ENCODE results near the gene CORO6.

Gene CORO6

GRCh38 chr17:29612404-29613280 is 10.1 kb downstream of the CORO6 start:
- DNase-seq (ENCODE audit: low spot score) = no peak

DNA sequence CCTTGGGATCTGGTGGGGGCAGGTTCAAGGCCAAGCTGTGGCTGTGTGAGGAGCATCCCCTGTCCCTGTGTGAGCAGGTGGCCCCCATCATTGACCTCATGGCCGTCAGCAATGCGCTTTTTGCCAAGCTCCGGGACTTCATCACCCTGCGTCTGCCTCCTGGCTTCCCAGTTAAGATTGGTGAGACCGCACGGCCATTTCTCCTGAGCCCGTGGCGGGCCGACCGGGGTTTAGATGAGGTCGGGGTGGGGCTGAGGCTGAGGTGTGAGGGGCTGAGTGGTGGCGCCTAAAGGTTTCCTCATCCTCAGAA is 10.7 kb downstream of the CORO6 start:
- no peak for DNase-seq (ENCODE audit: low spot score)

DNA sequence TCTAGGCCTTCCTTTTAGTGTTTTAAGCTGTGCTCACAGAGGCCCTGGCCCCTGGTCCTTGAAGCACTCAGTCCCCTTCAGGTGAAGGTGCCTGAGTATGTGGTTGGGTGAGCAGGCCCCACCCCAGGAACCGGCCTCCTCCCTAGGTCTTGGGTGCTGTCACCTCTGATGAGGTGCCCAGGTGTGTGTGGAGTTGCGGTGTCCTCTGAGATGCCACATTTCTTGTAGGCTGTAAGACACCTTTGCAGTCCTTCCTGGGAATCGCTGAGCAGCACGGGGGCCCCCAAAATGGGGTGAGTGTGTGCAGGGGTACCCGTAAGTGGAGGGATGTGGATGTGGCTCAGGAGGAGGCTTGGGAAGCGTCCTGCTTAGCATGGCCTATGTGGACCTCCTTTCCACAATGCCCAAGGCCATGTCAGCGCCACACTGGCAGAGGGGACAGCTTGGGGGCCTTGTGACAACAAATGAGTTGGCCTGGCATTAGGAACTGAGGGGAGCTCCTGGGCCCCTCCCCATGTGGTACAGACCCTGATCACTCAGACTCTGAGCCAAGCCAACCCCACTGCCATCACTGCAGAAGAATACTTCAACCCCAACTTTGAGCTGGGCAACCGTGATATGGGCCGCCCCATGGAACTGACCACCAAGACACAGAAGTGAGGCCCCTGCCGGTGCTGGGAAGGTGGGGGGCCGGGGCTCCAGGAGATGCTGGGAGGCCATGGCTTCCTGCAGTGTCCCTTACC is 11.2 kb downstream of the CORO6 start:
- no peak for DNase-seq (ENCODE audit: low spot score)

- DNase-seq (ENCODE audit: low spot score) = no peak
Observed at GRCh38 chr17:29610395-29610794, 12.3 kb downstream of the CORO6 start.

DNA sequence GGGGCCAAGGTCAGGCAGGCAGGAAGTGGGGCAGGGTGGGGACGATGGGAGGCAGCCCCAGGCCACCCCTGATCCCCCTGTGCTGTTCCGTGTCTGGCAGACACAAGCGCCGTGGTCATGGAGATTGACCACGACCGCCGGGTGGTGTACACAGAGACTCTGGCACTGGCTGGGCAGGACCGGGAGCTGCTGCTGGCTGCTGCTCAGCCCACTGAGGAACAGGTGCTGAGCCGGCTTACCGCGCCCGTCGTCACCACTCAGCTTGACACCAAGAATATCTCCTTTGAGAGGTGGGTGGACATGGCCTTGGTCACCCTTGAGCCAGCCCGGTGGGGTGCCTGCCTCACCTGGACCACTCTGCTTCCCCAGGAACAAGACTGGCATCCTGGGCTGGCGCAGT is 13.7 kb downstream of the CORO6 start:
- DNase-seq (ENCODE audit: low spot score) = no peak

GRCh38 chr17:29607557-29608195 is 15.0 kb downstream of the CORO6 start:
- DNase-seq (ENCODE audit: low spot score) = no peak

- DNase-seq (ENCODE audit: low spot score) = no peak
Observed at GRCh38 chr17:29603109-29603674, 19.5 kb downstream of the CORO6 start.

- DNase-seq (ENCODE audit: low spot score) = no peak
Observed at GRCh38 chr17:29597361-29598172, 25.1 kb downstream of the CORO6 start.

DNA sequence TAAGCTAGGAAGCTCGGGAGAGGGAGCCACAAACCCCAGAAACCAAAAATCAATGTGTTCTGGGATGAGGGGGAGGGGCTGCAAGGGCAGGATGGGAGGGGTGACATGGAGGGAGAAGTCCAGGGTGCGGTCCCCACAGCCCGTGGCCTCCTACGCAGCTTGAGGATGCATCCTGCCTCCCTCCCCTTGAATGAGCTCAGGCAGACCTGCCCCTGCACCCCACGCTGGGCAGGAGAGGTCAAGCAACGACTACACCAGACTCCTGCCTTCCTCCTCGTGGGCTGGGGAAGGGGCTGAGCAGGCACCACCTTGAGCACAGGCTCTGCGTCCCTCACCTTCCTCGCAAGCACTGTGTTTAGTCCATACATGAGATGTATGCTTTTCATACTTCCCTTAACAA is 25.9 kb downstream of the CORO6 start:
- DNase-seq (ENCODE audit: low spot score) = no peak

- no peak for DNase-seq (ENCODE audit: low spot score)
Observed at GRCh38 chr17:29595943-29596774, 26.6 kb downstream of the CORO6 start.

DNA sequence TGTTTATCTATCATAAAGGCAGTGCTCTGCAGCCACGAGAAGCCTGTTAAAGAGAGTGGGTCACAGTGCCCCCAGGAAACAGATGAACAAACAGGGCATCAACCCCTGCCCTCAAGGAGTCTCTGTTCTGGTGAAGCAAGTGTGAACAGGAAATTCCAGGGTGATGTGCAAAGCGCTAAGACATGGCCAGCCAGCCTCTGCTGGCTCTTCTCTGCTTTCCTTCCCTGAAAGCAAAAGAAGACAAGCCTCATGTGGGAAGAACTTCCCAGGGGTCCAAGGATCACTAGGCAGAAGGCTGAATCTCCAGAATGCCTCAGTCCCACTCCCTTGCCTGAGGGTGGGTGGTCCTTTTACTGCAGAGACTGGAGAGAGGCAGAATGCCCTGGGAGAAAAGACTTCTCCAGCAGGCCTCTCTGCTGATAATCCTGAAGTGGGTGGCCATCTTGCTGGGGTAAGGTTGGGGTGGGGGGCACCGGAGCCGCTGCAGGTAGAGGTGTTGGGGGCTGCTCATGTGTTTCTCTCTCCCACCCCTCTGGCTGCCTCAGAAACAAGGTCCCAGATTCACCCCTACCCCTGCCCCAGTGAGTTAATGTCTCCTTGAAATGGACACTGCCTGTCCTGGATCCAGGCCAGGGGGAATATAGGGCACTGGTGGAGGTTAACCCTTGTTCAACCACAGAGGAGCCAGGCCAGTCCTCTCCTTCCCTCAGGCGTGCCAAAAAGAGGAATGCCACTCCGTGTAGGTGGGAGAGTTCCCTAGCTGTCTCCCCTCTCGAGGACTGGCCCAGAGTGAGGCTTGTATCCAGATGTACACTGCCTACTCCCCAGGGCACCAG is 27.4 kb downstream of the CORO6 start:
- no peak for DNase-seq (ENCODE audit: low spot score)

DNA sequence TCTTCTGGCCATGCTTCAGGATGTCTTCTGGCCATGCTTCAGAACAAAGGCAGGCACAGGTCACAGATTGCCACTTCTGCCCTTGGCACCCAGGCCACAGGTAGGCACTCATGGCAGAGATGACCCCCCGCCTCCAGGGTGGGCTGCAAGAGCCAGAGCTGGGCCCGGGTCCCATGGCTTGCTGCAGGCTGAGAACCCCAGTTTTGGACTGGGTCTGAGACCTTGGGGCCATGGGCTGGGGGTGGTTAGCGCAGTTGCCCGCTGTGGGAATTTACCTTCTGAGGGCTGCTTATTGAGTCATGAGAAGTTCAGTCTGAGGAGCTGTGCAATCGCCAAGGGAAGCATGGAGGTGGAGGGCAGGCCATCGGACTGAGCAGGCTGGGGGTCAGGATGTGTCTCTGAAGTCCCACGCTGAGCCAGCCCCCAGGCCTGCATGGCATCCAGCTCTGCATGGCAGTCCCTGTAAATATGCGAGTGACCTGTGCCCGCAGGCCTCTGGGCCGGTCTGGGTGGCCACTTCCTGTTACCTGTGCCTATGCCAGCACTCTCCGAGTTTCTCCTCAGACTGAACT is 28.1 kb downstream of the CORO6 start:
- no peak for DNase-seq (ENCODE audit: low spot score)

GRCh38 chr17:29593591-29594518 is 28.9 kb downstream of the CORO6 start:
- DNase-seq (ENCODE audit: low spot score) = no peak

DNA sequence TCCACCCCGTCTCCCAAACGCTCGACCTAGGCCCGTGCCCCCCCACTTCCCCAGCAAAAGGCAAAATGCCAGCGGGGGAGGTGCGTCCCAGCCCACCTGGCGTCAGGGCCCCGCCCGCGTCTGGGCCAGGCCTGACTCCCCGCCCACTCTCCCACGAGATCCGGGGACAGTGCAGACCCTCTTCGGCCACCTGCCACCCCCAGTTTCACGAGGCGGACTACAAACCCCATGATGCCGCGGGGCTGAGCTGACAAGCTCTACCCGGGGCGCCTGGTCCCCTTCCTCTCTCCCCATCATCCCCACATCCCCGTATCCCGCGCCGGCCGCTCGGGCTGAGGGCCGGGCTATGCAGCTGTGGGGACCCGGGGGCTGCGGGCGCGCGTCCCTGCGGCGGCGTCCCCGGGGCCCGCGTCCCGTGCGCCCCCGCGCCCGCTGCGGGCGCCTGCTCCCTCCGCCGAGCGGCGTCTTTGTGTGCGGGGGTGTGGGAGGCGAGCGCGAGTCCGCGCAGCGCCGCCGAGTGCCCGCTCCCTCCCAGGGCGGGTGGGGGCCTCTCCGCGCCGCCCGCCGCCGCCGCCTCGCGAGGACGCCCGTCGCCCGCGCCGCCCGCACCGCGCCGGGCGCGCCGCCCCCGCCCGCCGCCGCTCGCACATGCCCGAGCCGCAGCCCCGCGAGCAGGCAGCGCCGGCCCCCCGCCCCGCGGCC is 29.7 kb downstream of the CORO6 start, which contains the start of gene ANKRD13B:
Gene ANKRD13B (plus strand): TSS at position 283 of the 702 bp plus-strand sequence. CDS start 490 bp downstream, outside the sequence.
- no peak for DNase-seq (ENCODE audit: low spot score)

DNA sequence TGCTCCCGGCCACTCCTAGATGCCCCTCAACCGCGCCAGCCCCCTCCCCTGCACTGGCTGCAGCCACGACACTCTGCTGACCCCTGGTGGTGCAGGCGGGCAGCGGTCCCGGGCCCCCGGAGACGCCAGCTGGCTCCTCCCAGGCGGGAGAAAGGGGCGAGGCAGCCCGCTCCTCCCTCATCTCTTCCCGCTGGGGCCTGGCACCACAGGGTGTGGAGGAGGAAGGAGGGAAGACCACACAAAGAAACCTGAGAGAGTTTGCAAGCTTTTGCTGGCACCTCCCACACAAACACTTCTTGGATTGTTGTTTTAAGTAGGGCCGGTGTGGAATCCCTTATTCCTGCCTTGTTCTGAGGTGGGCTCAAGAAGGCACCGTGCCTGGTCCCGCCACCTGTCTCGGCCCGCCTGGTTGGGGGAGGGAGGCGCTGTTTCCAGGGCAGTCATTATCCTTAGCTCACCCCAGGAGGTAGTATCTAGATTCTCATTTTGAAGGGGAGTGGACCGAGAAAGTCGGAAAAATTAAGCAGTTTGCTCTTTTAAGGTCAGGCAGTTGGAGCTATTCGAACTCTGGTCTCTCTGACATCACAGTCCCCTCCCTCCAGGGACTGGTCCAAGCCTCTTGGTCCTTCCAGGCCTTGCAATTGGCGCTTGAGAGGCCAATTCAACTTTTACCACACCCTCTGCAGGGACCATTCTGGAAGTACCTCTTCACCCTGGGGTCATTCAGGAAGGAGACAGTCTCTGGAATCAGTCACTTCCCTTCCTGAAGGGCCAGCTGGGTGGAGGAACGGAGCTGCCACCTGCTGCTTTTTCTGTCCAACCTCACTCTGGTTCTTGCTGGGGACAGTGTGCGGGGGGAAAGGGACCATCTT is 30.7 kb downstream of the CORO6 start:
- DNase-seq (ENCODE audit: low spot score) = peak; percentile 76

DNA sequence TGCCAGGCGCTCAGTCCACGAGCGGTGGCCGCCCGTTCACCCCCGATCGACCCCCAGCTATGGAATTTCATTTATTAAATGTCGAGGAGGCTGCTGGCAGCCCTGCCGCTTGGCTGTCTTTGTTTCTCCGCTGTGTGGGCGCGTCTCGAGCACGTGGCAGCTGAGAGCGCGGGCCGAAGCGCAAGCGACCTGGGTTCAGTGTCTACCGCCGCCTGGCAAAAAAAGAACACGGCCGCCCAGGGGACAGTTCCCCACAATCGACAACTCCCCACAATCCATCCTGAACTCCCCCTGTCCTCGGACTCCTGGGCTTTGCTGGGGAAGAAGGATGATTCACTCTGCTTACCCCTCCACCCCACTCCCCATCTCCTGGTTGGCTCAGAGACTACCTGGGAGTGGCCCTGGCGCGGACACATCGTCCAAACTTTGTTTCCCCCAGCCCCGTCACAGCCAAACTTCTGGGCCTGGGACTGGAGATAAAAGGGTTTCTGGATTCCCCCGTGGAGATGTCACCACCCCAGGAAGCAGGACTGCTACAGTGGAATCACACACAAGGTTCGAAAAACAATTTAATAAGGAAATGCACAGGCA is 31.5 kb downstream of the CORO6 start:
- DNase-seq (ENCODE audit: low spot score) = no peak

All from CD4-positive, alpha-beta T cell treated with Interleukin-6 at 100 ng/mL for 8 hours (primary cell).